Fibroblast of pulmonary artery (primary cell): ENCODE measurements around the gene APOD.

Experiments used
- DNase-seq: peaks from one replicate; pipeline ENCODE4 v3.0.0-alpha.2; 2010; ENCODE audit warnings: low read depth
- H3K4me3 ChIP-seq: replicated peaks from 2 replicates; pipeline ENCODE4 v1.5.1; 2011; ENCODE audit warnings: low read depth, mild to moderate bottlenecking, control low read depth, low read length, moderate library complexity
- CTCF ChIP-seq: IDR thresholded peaks from 2 replicates; pipeline ENCODE4 v1.5.1; 2011; ENCODE audit warnings: mild to moderate bottlenecking, control low read depth, low read length, inconsistent platforms; ENCODE audit errors: missing control alignments

The APOD gene

GRCh38 chr3:195546130-195546560 lies 37.6 kb downstream of the APOD start:
- DNase-seq: peak; percentile 93
- no peak for TF ChIP-seq CTCF
- no peak overlapping the region for H3K4me3 ChIP-seq

GRCh38 chr3:195544634-195545033 lies 39.1 kb downstream of the APOD start:
- H3K4me3 ChIP-seq: no peak overlapping the region
- peak; percentile 80 for DNase-seq
- TF ChIP-seq CTCF: no peak

- no peak for DNase-seq
- no peak for TF ChIP-seq CTCF
- H3K4me3 ChIP-seq: no peak overlapping the region
Measured at GRCh38 chr3:195544230-195544536, 39.6 kb downstream of the APOD start.

GRCh38 chr3:195543500-195544229 lies 40.1 kb downstream of the APOD start:
- no peak for DNase-seq
- TF ChIP-seq CTCF: no peak

GRCh38 chr3:195542698-195543499 lies 40.8 kb downstream of the APOD start, which contains the start of gene PPP1R2:
PPP1R2 (minus strand) TSS chr3:195543325; CDS start chr3:195543025, 300 bp downstream.
- TF ChIP-seq CTCF: no peak
- H3K4me3 ChIP-seq: peak within 1 kb of the TSS; percentile 78
- peak; percentile 92 for DNase-seq

More at GRCh38 chr3:195543500-195544229, 40.1 kb downstream of the APOD start:
- peak overlapping the region; percentile 78 for H3K4me3 ChIP-seq

GRCh38 chr3:195542316-195542697 lies 41.4 kb downstream of the APOD start:
- no peak for TF ChIP-seq CTCF
- no peak for DNase-seq
- peak overlapping the region; percentile 78 for H3K4me3 ChIP-seq

GRCh38 chr3:195540511-195540910 lies 43.2 kb downstream of the APOD start:
- DNase-seq: no peak
- no peak overlapping the region for H3K4me3 ChIP-seq
- no peak for TF ChIP-seq CTCF
